Naive B cell (primary cell): Measurements from ENCODE around the gene LPCAT3. TPM values are rescaled to one million over a fixed set of nuclear protein-coding genes. Genes with fewer than 3 reads are reported as not detected.
A peak's percentile ranks its signal among the peaks of the same experiment; 100 is the strongest.

ENCODE experiments used
- ATAC-seq, 2 donors: fragments of 150-1000 bp; cut with Tn5 transposase; 2 replicates each; pipeline ENCODE4 v1.10.0; 2021; ENCODE audit warnings: low read depth in 2 of 2, mild to moderate bottlenecking in 2 of 2, moderate library complexity in 2 of 2
- DNase-seq: peaks from one replicate; pipeline ENCODE4 v3.0.0; 2022
- H3K27ac Mint-ChIP-seq, 6 donors: one replicate each; pipeline ENCODE4 v1.8.0; 2020 to 2022; ENCODE audit warnings: mild to moderate bottlenecking in 6 of 6, mixed read lengths in 6 of 6, moderate library complexity in 5 of 6, inconsistent platforms in 2 of 6
- H3K27me3 Mint-ChIP-seq, 3 donors: one replicate each; pipeline ENCODE4 v1.8.0; 2021 to 2022; ENCODE audit warnings: mixed read lengths in 3 of 3, mild to moderate bottlenecking in 1 of 3
- H3K36me3 Mint-ChIP-seq, 2 donors: one replicate each; pipeline ENCODE4 v1.8.0; 2020 to 2022; ENCODE audit warnings: mixed read lengths in 2 of 2, inconsistent platforms in 1 of 2, mild to moderate bottlenecking in 1 of 2
- H3K4me1 Mint-ChIP-seq, 3 donors: one replicate each; pipeline ENCODE4 v1.8.0; 2020 to 2022; ENCODE audit warnings: mixed read lengths in 3 of 3, inconsistent platforms in 1 of 3, mild to moderate bottlenecking in 1 of 3, moderate library complexity in 1 of 3
- H3K4me3 Mint-ChIP-seq, 8 donors: one replicate each; pipeline ENCODE4 v1.8.0; 2020 to 2022; ENCODE audit warnings: mild to moderate bottlenecking in 8 of 8, mixed read lengths in 8 of 8, moderate library complexity in 8 of 8, inconsistent platforms in 2 of 8
- H3K9me3 Mint-ChIP-seq, 7 donors: one replicate each; pipeline ENCODE4 v1.8.0; 2020 to 2022; ENCODE audit warnings: mixed read lengths in 7 of 7, mild to moderate bottlenecking in 5 of 7, inconsistent platforms in 2 of 7, moderate library complexity in 1 of 7
- polyA plus RNA-seq, 6 donors: library from polyadenylated mRNA; unstranded; fragments of 300-500 nt; fragmentation: Illumina TruSeq; gene quantifications; one replicate each; pipeline ENCODE4 v1.2.3, GENCODE V29; 2021; ENCODE audit warnings: low read depth in 6 of 6

LPCAT3 gene
- polyA plus RNA-seq, 6 donors from 2014 or later: 14.4 to 30.7 (median 16.7) TPM

DNA sequence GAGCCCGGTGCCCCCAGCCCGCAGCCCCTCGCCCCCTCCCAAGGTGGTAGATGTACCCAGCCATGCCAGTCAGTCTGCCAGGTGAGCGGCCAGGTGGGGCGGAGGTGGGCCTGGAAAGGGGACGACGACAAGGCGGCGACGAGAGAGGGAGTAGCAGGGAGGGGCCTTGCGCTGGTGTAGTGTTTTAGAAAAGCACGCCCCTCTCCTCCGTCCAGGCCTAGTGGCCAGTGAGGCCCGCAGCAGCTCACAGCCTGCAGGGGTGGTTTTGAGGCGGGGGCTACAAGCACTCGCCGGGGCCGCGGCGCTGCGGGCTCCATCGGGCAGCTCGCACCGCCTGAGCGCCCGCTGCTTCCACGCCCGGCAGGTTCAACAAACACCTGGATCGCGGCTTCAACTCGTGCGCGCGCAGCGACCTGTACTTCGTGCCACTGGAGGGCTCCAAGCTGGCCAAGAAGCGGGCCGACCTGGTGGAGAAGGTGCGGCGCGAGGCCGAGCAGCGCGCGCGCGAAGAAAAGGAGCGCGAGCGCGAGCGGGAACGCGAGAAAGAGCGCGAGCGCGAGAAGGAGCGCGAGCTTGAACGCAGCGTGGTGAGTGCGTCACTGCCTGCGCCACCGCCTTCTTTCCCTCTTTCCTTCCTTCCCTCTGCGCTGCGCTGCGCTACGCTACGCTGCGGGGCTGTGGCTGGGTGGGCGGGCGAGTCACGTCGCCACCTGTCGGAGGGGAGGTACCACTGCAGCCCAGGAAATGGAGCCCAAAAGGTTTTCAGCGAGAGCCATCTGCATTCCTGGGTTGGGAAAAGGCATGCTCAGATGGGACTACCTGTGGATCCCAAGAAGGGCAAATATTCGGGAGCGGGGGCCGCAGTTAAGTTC, 80.6 kb downstream of the LPCAT3 start:
- Mint-ChIP-seq H3K27ac (peak overlapping the region; percentile 87 to 98 (median 96)), H3K4me3 (peak overlapping the region; percentile 77 to 93 (median 87)), H3K36me3 (peaks cover 0 to 3% of the 10 kb centered on the region in 2 donors), H3K27me3 (no peaks in the 10 kb centered on the region), H3K4me1 (peaks cover 35 to 57% (median 47%) of the 10 kb centered on the region in 3 donors), H3K9me3 (no peaks in the 10 kb centered on the region)
- ATAC-seq: peak; percentile 94 to 96
- peak; percentile 92 for DNase-seq

DNA sequence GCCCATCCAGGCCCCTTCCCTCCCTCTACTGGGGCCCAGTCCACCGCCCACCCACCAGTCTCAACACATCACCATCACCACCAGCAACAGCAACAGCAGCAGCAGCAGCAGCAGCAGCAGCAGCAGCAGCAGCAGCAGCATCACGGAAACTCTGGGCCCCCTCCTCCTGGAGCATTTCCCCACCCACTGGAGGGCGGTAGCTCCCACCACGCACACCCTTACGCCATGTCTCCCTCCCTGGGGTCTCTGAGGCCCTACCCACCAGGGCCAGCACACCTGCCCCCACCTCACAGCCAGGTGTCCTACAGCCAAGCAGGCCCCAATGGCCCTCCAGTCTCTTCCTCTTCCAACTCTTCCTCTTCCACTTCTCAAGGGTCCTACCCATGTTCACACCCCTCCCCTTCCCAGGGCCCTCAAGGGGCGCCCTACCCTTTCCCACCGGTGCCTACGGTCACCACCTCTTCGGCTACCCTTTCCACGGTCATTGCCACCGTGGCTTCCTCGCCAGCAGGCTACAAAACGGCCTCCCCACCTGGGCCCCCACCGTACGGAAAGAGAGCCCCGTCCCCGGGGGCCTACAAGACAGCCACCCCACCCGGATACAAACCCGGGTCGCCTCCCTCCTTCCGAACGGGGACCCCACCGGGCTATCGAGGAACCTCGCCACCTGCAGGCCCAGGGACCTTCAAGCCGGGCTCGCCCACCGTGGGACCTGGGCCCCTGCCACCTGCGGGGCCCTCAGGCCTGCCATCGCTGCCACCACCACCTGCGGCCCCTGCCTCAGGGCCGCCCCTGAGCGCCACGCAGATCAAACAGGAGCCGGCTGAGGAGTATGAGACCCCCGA, 81.4 kb downstream of the LPCAT3 start:
- H3K9me3 Mint-ChIP-seq: no peaks in the 10 kb centered on the region
- ATAC-seq (peak; percentile 3 to 15), DNase-seq (no peak)
- peak overlapping the region; percentile 77 to 93 (median 87) for H3K4me3 Mint-ChIP-seq
- peak overlapping the region; percentile 87 to 98 (median 96) for H3K27ac Mint-ChIP-seq
- peaks cover 0 to 3% of the 10 kb centered on the region in 2 donors for H3K36me3 Mint-ChIP-seq
- no peaks in the 10 kb centered on the region for H3K27me3 Mint-ChIP-seq
- H3K4me1 Mint-ChIP-seq: peaks cover 32 to 49% (median 46%) of the 10 kb centered on the region in 3 donors

DNA sequence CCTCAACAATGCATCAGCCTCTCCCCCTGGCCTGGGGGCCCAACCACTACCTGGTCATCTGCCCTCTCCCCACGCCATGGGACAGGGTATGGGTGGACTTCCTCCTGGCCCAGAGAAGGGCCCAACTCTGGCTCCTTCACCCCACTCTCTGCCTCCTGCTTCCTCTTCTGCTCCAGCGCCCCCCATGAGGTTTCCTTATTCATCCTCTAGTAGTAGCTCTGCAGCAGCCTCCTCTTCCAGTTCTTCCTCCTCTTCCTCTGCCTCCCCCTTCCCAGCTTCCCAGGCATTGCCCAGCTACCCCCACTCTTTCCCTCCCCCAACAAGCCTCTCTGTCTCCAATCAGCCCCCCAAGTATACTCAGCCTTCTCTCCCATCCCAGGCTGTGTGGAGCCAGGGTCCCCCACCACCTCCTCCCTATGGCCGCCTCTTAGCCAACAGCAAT, 82.1 kb downstream of the LPCAT3 start:
- Mint-ChIP-seq H3K4me3 (peak overlapping the region; percentile 77 to 93 (median 87)), H3K36me3 (peaks cover 0 to 3% of the 10 kb centered on the region in 2 donors), H3K27ac (peak overlapping the region; percentile 70 to 97 (median 91)), H3K4me1 (peaks cover 32 to 49% (median 46%) of the 10 kb centered on the region in 3 donors), H3K9me3 (no peaks in the 10 kb centered on the region), H3K27me3 (no peaks in the 10 kb centered on the region)
- no peak for ATAC-seq
- DNase-seq: no peak

DNA sequence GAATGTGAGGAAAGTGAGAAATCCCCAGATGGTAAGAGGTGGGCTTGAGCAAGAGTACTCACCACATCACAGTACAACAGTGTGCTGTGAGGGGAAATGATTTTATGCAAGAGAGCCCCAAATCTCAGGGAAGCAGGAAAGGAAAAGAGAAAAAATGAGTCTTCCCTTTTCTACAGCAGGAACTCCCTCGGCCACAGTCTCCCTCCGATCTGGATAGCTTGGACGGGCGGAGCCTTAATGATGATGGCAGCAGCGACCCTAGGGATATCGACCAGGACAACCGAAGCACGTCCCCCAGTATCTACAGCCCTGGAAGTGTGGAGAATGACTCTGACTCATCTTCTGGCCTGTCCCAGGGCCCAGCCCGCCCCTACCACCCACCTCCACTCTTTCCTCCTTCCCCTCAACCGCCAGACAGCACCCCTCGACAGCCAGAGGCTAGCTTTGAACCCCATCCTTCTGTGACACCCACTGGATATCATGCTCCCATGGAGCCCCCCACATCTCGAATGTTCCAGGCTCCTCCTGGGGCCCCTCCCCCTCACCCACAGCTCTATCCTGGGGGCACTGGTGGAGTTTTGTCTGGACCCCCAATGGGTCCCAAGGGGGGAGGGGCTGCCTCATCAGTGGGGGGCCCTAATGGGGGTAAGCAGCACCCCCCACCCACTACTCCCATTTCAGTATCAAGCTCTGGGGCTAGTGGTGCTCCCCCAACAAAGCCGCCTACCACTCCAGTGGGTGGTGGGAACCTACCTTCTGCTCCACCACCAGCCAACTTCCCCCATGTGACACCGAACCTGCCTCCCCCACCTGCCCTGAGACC, 82.7 kb downstream of the LPCAT3 start:
- H3K27me3 Mint-ChIP-seq: no peaks in the 10 kb centered on the region
- DNase-seq: no peak
- no peaks in the 10 kb centered on the region for H3K9me3 Mint-ChIP-seq
- H3K4me1 Mint-ChIP-seq: peaks cover 32 to 49% (median 44%) of the 10 kb centered on the region in 3 donors
- no peak for ATAC-seq
- peaks cover 0 to 3% of the 10 kb centered on the region in 2 donors for H3K36me3 Mint-ChIP-seq
- peak overlapping the region in 7 of 8 donors; percentile 9 to 93 (median 88) for H3K4me3 Mint-ChIP-seq
- H3K27ac Mint-ChIP-seq: peak overlapping the region in 5 of 6 donors; percentile 70 to 93 (median 87)

DNA sequence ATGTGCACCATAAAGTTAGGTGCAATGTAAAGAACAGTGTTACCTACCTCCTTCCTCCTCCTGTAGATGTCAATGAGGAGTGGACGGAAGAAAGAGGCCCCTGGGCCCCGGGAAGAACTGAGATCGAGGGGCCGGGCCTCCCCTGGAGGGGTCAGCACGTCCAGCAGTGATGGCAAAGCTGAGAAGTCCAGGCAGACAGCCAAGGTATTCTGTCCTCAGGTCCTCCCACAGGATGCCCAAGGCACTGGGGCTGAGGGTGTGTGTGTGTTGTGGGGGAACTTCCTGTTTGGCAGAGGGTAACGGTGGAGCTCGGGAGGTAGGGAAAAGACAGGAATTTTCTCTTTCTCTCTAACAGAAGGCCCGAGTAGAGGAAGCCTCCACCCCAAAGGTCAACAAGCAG, 84.2 kb downstream of the LPCAT3 start:
- H3K27ac Mint-ChIP-seq: peak overlapping the region in 3 of 6 donors; percentile 27 to 89 (median 87)
- ATAC-seq (no peak), DNase-seq (no peak)
- H3K36me3 Mint-ChIP-seq: peaks cover 0 to 3% of the 10 kb centered on the region in 2 donors
- H3K27me3 Mint-ChIP-seq: no peaks in the 10 kb centered on the region
- peak overlapping the region in 2 of 8 donors; percentile 5 to 88 for H3K4me3 Mint-ChIP-seq
- peaks cover 31 to 49% (median 44%) of the 10 kb centered on the region in 3 donors for H3K4me1 Mint-ChIP-seq
- H3K9me3 Mint-ChIP-seq: no peaks in the 10 kb centered on the region

DNA sequence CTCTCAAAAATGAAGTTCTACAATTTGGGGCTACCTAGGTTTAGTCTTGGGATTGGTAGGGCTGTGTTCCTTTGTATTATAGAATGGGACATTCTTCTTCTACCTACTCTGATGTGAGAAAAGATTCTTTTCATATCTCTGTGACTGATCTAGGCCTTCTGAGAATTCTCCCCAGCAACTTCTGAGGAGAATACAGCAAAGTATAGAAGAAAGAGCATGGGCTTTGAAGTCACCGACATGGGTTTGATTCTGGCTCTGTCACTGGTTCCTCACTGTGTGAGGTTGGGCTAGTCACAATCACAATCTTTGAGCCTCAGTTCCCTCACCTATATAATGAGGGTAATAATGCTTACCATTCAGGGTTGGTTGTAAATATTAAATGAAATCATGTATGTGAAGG, 85.5 kb downstream of the LPCAT3 start:
- Mint-ChIP-seq H3K4me1 (peaks cover 32 to 49% (median 43%) of the 10 kb centered on the region in 3 donors), H3K27me3 (no peaks in the 10 kb centered on the region), H3K9me3 (no peaks in the 10 kb centered on the region), H3K4me3 (peak overlapping the region in 1 of 8 donors; percentile 66), H3K27ac (peak overlapping the region; percentile 0 to 75 (median 51)), H3K36me3 (peaks cover 0 to 3% of the 10 kb centered on the region in 2 donors)
- no peak for ATAC-seq
- no peak for DNase-seq

DNA sequence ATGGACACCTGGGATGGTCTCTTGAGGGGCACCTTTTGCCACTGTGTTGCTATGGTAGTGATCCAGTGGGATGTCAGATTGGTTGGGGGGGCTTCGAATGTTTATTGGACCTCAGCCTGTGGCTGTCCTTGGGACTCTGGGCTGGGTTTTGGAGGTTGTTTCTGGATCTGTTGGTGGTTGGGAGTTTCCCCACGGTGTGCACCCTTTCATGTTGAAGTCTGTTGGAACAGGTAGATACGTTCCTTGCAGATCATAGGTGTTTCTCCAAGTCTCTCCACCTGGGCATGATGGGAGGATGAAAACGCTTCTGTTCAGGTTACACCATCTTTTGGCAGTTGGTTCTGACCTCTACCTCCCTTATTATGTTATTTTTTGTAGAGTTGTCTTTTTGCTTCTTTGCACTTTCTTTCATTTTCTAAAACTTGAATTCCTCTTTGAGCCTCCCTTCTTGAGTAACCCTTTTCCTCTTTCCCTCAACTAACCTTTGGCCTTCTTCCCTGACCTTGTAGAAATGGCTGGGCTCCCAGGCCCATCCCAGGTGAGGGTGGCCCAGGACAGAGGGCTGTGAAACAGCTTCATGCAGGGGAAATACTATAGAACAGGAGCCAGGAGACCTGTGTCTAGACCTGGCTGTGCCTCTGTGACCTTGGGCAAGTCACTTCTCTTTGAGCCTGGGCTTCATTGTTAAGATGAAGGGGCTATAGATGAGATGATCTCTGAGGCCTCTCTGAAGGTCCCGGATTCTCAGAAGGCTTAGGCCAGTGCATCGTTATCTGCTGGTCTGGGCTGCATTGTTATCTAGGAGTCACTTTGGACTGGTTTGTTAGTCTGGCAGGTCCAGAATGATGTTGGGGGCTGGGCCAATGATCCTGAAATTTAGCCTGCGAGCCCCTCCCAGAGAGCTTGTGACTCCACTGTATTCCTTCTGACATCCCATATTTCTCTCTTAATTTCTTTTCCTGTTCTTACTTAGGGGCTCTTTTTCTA, 88.5 kb downstream of the LPCAT3 start:
- Mint-ChIP-seq H3K27ac (peak overlapping the region; percentile 28 to 95 (median 91)), H3K4me3 (peak overlapping the region; percentile 72 to 96 (median 87)), H3K27me3 (no peaks in the 10 kb centered on the region), H3K4me1 (peaks cover 33 to 46% (median 40%) of the 10 kb centered on the region in 3 donors), H3K36me3 (no peaks in the 10 kb centered on the region), H3K9me3 (no peaks in the 10 kb centered on the region)
- DNase-seq: no peak
- ATAC-seq: no peak

DNA sequence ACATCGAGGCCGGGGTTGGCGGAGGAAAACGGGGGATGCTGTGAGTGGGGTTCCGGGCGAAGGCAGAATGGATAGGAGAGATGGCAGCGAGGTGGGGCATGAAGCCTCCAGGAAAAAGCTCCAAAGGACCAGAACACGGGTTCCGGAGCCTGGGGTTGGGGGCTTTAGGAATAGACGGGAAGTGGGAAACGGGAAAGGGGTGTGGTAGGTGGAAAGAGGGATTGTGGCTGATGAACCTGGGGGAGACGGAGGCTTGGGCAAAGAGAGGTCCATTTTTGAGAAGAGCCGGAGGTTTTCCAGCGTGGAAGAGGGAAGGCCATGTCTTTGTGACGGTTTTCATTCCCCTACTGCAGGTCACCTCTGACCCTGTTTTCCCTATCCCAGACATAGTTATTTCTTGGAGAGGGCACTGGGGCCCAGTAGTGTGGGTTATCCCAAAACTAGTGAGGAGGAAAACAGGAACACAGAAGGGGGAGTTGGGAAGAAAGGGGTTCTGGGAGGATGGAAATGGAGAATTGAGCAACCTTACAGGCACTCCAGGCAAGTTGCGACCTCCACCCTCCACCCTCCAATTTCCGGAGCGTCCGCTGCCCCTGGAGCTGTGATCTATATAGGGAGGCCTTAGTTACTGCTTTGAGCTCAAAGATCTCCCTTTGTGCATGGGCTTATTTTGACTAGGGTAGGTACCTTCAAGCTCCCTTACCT, 89.4 kb downstream of the LPCAT3 start:
- no peak for DNase-seq
- Mint-ChIP-seq H3K36me3 (no peaks in the 10 kb centered on the region), H3K27ac (peak overlapping the region; percentile 20 to 95 (median 91)), H3K4me3 (peak overlapping the region; percentile 72 to 96 (median 87)), H3K27me3 (no peaks in the 10 kb centered on the region), H3K4me1 (peaks cover 41 to 47% (median 46%) of the 10 kb centered on the region in 3 donors), H3K9me3 (no peaks in the 10 kb centered on the region)
- no peak for ATAC-seq

DNA sequence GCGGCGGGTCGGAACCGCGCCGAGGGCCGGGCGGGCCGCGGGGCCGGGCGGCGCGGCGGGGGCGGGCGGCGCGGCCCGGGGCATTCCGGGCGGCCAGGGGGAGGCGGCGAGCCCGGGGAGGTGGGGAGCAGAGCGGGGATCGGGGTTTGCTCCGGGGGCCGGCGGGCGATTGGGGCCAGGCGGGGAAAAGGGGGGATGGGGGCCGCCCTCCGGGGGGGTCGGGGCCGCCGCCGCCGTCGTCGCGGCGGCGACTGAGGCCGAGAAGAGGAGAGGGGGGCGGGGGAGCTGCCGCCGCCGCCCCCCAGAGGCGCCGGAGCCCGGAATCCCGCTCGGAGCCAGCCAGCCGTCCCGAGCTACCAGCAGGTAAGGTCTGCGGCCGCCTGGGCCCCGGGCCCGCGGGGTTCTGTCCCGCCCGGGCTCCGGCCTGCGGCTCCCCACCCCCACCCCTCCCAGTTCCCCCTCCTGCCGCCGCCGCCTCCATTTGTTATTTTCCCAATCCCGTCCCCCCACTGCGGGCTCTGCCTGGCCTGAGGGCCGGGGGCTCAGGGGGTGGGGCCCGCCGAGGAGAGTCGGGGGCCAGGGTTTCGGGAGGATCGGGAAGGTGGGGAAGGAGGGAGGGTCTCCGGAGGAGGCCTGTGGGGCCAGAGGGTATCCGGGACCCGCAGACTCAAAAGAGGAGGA, 90.1 kb downstream of the LPCAT3 start:
- ATAC-seq: peak; percentile 43 to 49

DNA sequence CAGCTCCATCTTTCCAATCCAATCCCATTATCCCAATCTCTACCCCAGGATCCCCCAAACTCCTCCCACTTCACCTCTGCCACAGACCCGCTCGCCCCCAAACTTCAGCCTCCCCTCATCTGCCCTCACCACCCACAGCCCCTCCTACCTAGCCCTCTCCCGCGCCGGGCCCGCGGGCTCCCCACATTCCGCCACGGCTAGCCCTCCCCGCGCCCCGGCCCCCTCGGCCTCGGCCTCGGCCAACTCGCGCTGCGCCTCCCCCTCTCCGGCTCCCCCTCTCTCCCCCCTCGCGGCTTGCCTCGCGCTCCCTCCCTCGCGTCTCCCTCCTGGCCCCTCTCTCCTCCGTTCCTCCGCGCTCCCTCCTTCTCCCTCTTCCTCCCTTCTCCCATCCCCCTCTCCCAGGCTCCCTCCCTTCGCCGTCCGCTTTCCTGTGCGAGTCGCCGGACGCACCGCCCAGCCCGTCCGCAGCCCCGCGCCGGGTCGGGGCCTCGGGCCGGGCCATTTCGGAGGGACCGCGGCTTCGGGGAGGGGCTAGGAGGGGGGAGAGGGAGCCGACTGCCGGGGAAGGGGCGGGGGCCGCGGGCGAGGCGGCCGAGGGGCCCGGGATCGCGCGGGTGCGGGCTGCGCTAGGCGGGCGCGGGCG, 90.8 kb downstream of the LPCAT3 start, which contains the start of gene ATN1:
ATN1 (plus strand) TSS at position 581 of the 643 bp plus-strand sequence. CDS start 6,043 bp downstream, outside the sequence.
- peaks cover 54 to 60% (median 57%) of the 10 kb centered on the region in 3 donors for H3K4me1 Mint-ChIP-seq
- ATAC-seq: peak; percentile 22 to 26
- H3K27me3 Mint-ChIP-seq: no peaks in the 10 kb centered on the region
- no peak for DNase-seq
- H3K9me3 Mint-ChIP-seq: no peaks in the 10 kb centered on the region
- peak within 1 kb of the TSS; percentile 91 to 99 (median 94) for H3K27ac Mint-ChIP-seq
- H3K4me3 Mint-ChIP-seq: peak within 1 kb of the TSS; percentile 82 to 97 (median 91)
- H3K36me3 Mint-ChIP-seq: no peaks in the 10 kb centered on the region

More for the DNA sequence above, 90.1 kb downstream of the LPCAT3 start:
- Mint-ChIP-seq H3K27ac (peak overlapping the region in 5 of 6 donors; percentile 85 to 94 (median 91)), H3K27me3 (no peaks in the 10 kb centered on the region), H3K4me3 (peak overlapping the region; percentile 72 to 96 (median 87)), H3K9me3 (no peaks in the 10 kb centered on the region), H3K4me1 (peaks cover 47 to 54% (median 50%) of the 10 kb centered on the region in 3 donors), H3K36me3 (no peaks in the 10 kb centered on the region)
- no peak for DNase-seq
